Adrenal gland (tissue), 12 donors: ENCODE measurements around the gene SLC48A1. TPM values are rescaled to one million over a fixed set of nuclear protein-coding genes. Genes with fewer than 3 reads are reported as not detected.

Experiments
- DNase-seq, 7 donors: peaks; one replicate each; pipeline ENCODE4 v3.0.0-alpha.2; 2019 to 2020
- H3K27ac ChIP-seq, 5 donors: fragments of 200-600 bp; sonication (generic) in 4 of 5; 1 replicate in 3 of 5; 2 replicates in 2 of 5; pipeline versions ENCODE4 v1.5.1 to v1.8.0; 2016 to 2020; ENCODE audit warnings: mild to moderate bottlenecking in 1 of 5
- H3K27me3 ChIP-seq: fragments of 200-600 bp; 2 replicates; pipeline ENCODE4 v1.8.0; 2021
- H3K36me3 ChIP-seq, 2 donors: fragments of 200-600 bp; replicated peaks in 1 of 2; 1 replicate in 1 of 2; 2 replicates in 1 of 2; pipeline versions ENCODE4 v1.5.1 to v1.8.0; 2018 to 2022
- H3K4me1 ChIP-seq, 2 donors: fragments of 200-600 bp; replicated peaks in 1 of 2; 1 replicate in 1 of 2; 2 replicates in 1 of 2; pipeline versions ENCODE4 v1.5.1 to v1.8.0; 2018 to 2021
- H3K4me3 ChIP-seq, 4 donors: fragments of 200-600 bp; sonication (generic) in 3 of 4; one replicate each; pipeline ENCODE4 v1.5.1; 2016 to 2018
- H3K9me3 ChIP-seq, 3 donors: fragments of 200-600 bp; sonication (generic) in 1 of 3; replicated peaks in 1 of 3; 1 replicate in 2 of 3; 2 replicates in 1 of 3; pipeline versions ENCODE4 v1.5.1 to v1.8.0; 2016 to 2021
- CTCF ChIP-seq, 6 experiments: fragments of 450-650 bp in 4 of 6; fragments of 200-600 bp in 2 of 6; sonication (generic) in 1 of 6; IDR thresholded peaks; 1 replicate in 5 of 6; 2 replicates in 1 of 6; pipeline versions ENCODE4 v1.5.1 to v1.8.0; 2016 to 2021; ENCODE audit warnings: antibody characterized with exemption in 6 of 6, mild to moderate bottlenecking in 2 of 6, moderate library complexity in 1 of 6
- POLR2A ChIP-seq, 2 donors: fragments of 450-650 bp; IDR thresholded peaks; one replicate each; pipeline ENCODE4 v1.6.1; 2017; ENCODE audit warnings: antibody characterized with exemption in 2 of 2, mild to moderate bottlenecking in 2 of 2, moderate library complexity in 1 of 2
- WGBS, 4 donors: extraction: QIAGEN DNeasy Blood & Tissue Kit in 2 of 4; methylation state at CpG; one replicate each; pipeline versions ENCODE4 v1.1.5 to v1.1.7; 2013 to 2017; 5-methylcytosine and 5-hydroxymethylcytosine counted together
- intact Hi-C, 2 donors: fragments of 100-400 bp; cut with DNase I; formaldehyde crosslinking; loops; one replicate each; pipeline versions ENCODE4 v1.14.1 to v1.15.0; 2022 to 2023
- polyA plus RNA-seq, 3 donors: library from polyadenylated mRNA; stranded (reverse); fragments of 200-250 nt in 2 of 3; fragments of 350-450 nt in 1 of 3; fragmentation: Illumina TruSeq in 1 of 3; extraction: RNeasy Lipid Tissue Mini Kit (QIAGEN cat#74804) in 1 of 3; gene quantifications; one replicate each; pipeline ENCODE4 v1.2.3, GENCODE V29; 2013 to 2014
- total RNA-seq, 9 donors: library from RNA; depleted of rRNA in 4 of 9; stranded (reverse); fragments of >200 nt in 4 of 9; fragments of 120-200 nt in 1 of 9; fragmentation: NEBNext Ultra II Directional in 1 of 9; extraction: Animal tissue kit (Norgen Biotek cat#: 25700) in 1 of 9; gene quantifications; one replicate each; pipeline versions ENCODE4 v1.1.0 to v1.2.4, GENCODE V29; 2013 to 2023
- donor health status: healthy with polysubstance abuse.
- donor health status: Bipolar disorder and iron deficiency.
- donor health status: DM: yes; HTN: yes; CAD: no.
- donor health status: DM: no; HTN: no; CAD: no.
- donor health status: DM: no; HTN: no; CAD: no.
- donor health status: DM: yes; HTN: yes; CAD: no.

Gene SLC48A1
- total and polyA plus RNA-seq, 12 donors, result 8.5 to 91.9 (median 57.5) TPM

- peak overlapping the region in 4 of 5 donors; percentile 73 to 94 (median 82) for H3K27ac ChIP-seq
- peak in 1 of 7 donors; percentile 10 for DNase-seq
- H3K9me3 ChIP-seq, result no peaks in the 10 kb centered on the region
- no peaks in the 10 kb centered on the region for H3K27me3 ChIP-seq
- WGBS, 4 donors, result 60 to 69% (median 65%) methylated on average over 12 to 14 of the region's 14 CpGs
- peaks cover 30 to 44% of the 10 kb centered on the region in 2 donors for H3K4me1 ChIP-seq
- no peak overlapping the region for H3K4me3 ChIP-seq
- no peak for TF ChIP-seq POLR2A (IDR thresholded peaks at IDR 0.05)
- no peak for TF ChIP-seq CTCF (IDR thresholded peaks at IDR 0.05)
- intact Hi-C loops, result no loop called here
- H3K36me3 ChIP-seq, result no peaks in the 10 kb centered on the region
These were observed 55.3 kb downstream of the SLC48A1 start for GRCh38 chr12:47828008-47828975.

- H3K27me3 ChIP-seq, result no peaks in the 10 kb centered on the region
- peaks cover 23 to 43% of the 10 kb centered on the region in 2 donors for H3K4me1 ChIP-seq
- no peaks in the 10 kb centered on the region for H3K9me3 ChIP-seq
- TF ChIP-seq CTCF (IDR thresholded peaks at IDR 0.05), result no peak
- peak; percentile 30 to 69 for TF ChIP-seq POLR2A (IDR thresholded peaks at IDR 0.05)
- DNase-seq, result peak; percentile 84 to 94 (median 92)
- H3K36me3 ChIP-seq, result no peaks in the 10 kb centered on the region
- peak overlapping the region in 1 of 4 donors; percentile 13 for H3K4me3 ChIP-seq
- 11 to 28% (median 15%) methylated on average over 5 to 7 of the region's 7 CpGs for WGBS, 4 donors
- intact Hi-C loops, result no loop called here
- peak overlapping the region in 4 of 5 donors; percentile 81 to 94 (median 82) for H3K27ac ChIP-seq
These were observed 56.0 kb downstream of the SLC48A1 start for GRCh38 chr12:47828976-47829482.

GRCh38 chr12:47829584-47829983 is 56.5 kb downstream of the SLC48A1 start:
- H3K36me3 ChIP-seq, result no peaks in the 10 kb centered on the region
- 54 to 91% (median 66%) methylated on average over 4 of the region's 4 CpGs for WGBS, 4 donors
- H3K27ac ChIP-seq, result peak overlapping the region in 4 of 5 donors; percentile 81 to 94 (median 82)
- no peaks in the 10 kb centered on the region for H3K27me3 ChIP-seq
- H3K4me3 ChIP-seq, result no peak overlapping the region
- H3K9me3 ChIP-seq, result no peaks in the 10 kb centered on the region
- TF ChIP-seq CTCF (IDR thresholded peaks at IDR 0.05) (no peak), POLR2A (IDR thresholded peaks at IDR 0.05) (no peak)
- peaks cover 20 to 43% of the 10 kb centered on the region in 2 donors for H3K4me1 ChIP-seq
- intact Hi-C loops, result no loop called here
- DNase-seq, result peak in 1 of 7 donors; percentile 15

Other genes starting within 250 kb of the SLC48A1 start
- gene RPAP3, start 67.2 kb upstream of the SLC48A1 start, total RNA-seq, result 10 to 100 TPM in 8 of 9 donors, 1 to 10 TPM in 1; 9.1 to 29.8 (median 17.4) TPM
- gene RPAP3, start 67.2 kb upstream of the SLC48A1 start, polyA plus RNA-seq, result 10 to 100 TPM in 1 of 3 donors, 1 to 10 TPM in 2; 7.3 to 56.1 (median 7.3) TPM
- gene ENDOU, start 47.7 kb upstream of the SLC48A1 start, total RNA-seq, result 1 to 10 TPM in 3 of 9 donors, under 1 TPM in 3, not detected in 3; 0.11 to 2.6 (median 0.66) TPM
- under 1 TPM; 0.11 to 0.51 (median 0.16) TPM for gene ENDOU, start 47.7 kb upstream of the SLC48A1 start, polyA plus RNA-seq
- gene RAPGEF3, start 14.4 kb upstream of the SLC48A1 start, total RNA-seq, result 10 to 100 TPM in 3 of 9 donors, 1 to 10 TPM in 6; 2.4 to 14.6 (median 8.8) TPM
- gene RAPGEF3, start 14.4 kb upstream of the SLC48A1 start, polyA plus RNA-seq, result 10 to 100 TPM in 2 of 3 donors, 1 to 10 TPM in 1; 1.4 to 69.4 (median 43.8) TPM
- gene HDAC7, start 46.7 kb downstream of the SLC48A1 start, total RNA-seq, result 100 to 1,000 TPM in 5 of 9 donors, 10 to 100 TPM in 3, 1 to 10 TPM in 1; 9.1 to 178 (median 142) TPM
- 100 to 1,000 TPM; 110 to 184 (median 164) TPM for gene HDAC7, start 46.7 kb downstream of the SLC48A1 start, polyA plus RNA-seq
- gene VDR, start 131.8 kb downstream of the SLC48A1 start, total RNA-seq, result 10 to 100 TPM in 8 of 9 donors, 1 to 10 TPM in 1; 6.9 to 80.1 (median 21.0) TPM
- 10 to 100 TPM in 2 of 3 donors, 1 to 10 TPM in 1; 7.5 to 64.7 (median 15.8) TPM for gene VDR, start 131.8 kb downstream of the SLC48A1 start, polyA plus RNA-seq
- 100 to 1,000 TPM in 3 of 9 donors, 10 to 100 TPM in 6; 28.8 to 119 (median 61.1) TPM for gene TMEM106C, start 190.4 kb downstream of the SLC48A1 start, total RNA-seq
- 10 to 100 TPM; 24.6 to 51.6 (median 31.5) TPM for gene TMEM106C, start 190.4 kb downstream of the SLC48A1 start, polyA plus RNA-seq
- gene COL2A1, start 231.2 kb downstream of the SLC48A1 start, total RNA-seq, result 10 to 100 TPM in 1 of 9 donors, under 1 TPM in 5, not detected in 3; 0.14 to 18.2 (median 0.28) TPM
- gene COL2A1, start 231.2 kb downstream of the SLC48A1 start, polyA plus RNA-seq, result under 1 TPM; 0.07 to 0.20 (median 0.16) TPM